ENCODE data around the gene TMEM181. TPM values are rescaled to one million over a fixed set of nuclear protein-coding genes. Genes with fewer than 3 reads are reported as not detected.
A peak's percentile ranks its signal among the peaks of the same experiment; 100 is the strongest.
"Not testable (repeated sequence)": the region's sequence is repeated elsewhere in the genome, so short reads cannot be mapped to it uniquely, and the experiment has no call there.

The TMEM181 gene
- total RNA-seq, 1 donor from 2014 or later, result 27.4 TPM

DNA sequence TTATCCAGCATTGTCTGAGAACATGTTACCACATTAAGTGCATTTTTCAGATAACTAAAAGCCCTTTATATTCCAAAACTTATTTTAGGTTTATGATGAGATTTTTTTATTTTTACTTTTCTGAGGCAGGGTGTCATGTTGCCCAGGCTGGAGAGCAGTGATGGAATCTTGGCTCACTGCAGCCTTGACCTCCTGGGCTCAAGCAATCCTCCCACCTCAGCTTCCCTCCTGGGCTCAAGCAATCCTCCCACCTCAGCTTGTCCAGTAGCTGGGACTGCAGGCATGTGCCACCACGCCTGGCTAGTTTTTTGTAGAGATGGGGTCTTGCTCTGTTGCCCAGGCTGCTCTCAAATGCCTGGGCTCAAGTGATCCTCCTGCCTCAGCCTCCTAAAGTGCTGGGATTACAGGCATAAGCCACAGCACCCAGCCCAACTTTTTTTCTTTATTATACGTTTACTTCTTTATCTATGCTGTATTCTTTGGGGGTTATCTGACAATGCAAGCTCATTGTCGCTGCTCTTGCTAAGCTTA is 78.5 kb downstream of the TMEM181 start:
- DNase-seq (ENCODE audit: low spot score), result no peak

- DNase-seq (ENCODE audit: low spot score), result no peak
Measured at GRCh38 chr6:158639056-158639455, 79.2 kb downstream of the TMEM181 start.

GRCh38 chr6:158640519-158640918 is 80.6 kb downstream of the TMEM181 start:
- DNase-seq (ENCODE audit: low spot score), result no peak

GRCh38 chr6:158642097-158642601 is 82.3 kb downstream of the TMEM181 start:
- no peak for DNase-seq (ENCODE audit: low spot score)

GRCh38 chr6:158643836-158644230 is 83.9 kb downstream of the TMEM181 start:
- no peak for DNase-seq (ENCODE audit: low spot score)

GRCh38 chr6:158644231-158645063 is 84.6 kb downstream of the TMEM181 start, which contains the start of gene DYNLT1:
Gene DYNLT1, minus strand, starts transcription at chr6:158644743. Its CDS starts 35 bp downstream, at chr6:158644708.
- peak; percentile 97 for DNase-seq (ENCODE audit: low spot score)

GRCh38 chr6:158645064-158646022 is 85.5 kb downstream of the TMEM181 start:
- no peak for DNase-seq (ENCODE audit: low spot score)

DNA sequence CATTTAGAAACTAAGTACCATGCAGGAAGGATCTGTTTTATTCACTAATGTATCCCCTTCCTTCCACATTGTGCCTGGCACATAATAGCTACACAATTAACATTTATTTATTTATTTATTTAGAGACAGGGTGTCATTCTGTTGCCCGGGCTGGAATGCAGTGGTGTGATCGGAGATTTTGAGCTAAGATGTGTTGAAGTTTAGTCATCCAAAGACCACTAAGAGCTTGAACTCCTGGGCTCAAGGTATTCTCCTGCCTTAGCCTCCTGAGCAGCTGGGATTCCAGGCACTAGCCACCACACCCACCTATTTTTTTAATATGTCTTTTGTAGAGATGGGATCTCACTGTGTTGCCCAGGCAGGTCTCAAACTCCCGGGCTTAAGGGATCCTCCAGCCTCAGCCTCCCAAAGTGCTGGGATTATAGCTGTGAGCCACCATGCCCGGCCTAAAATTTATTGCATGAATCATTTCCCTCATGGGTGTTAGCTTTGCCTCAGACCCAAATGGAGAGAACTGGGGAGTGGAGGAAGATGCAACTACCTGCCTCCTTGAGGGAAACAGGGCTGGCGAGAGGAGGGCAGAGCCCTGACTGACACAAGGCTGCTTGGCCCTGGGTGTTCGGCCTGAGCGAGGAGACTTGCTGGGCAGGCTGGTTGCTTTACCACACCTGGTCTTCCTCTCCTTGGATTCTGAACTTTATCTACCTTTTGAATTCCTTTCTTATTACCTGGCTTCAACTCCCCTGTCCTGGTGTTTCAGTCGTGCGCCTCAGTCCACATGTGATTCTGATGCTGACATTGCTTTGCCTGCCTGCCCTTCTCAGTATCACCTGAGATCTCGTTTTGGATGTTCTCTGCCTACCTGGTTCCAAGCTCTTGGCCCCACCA is 86.4 kb downstream of the TMEM181 start:
- DNase-seq (ENCODE audit: low spot score), result no peak

GRCh38 chr6:158647501-158647900 is 87.6 kb downstream of the TMEM181 start:
- DNase-seq (ENCODE audit: low spot score), result no peak

DNA sequence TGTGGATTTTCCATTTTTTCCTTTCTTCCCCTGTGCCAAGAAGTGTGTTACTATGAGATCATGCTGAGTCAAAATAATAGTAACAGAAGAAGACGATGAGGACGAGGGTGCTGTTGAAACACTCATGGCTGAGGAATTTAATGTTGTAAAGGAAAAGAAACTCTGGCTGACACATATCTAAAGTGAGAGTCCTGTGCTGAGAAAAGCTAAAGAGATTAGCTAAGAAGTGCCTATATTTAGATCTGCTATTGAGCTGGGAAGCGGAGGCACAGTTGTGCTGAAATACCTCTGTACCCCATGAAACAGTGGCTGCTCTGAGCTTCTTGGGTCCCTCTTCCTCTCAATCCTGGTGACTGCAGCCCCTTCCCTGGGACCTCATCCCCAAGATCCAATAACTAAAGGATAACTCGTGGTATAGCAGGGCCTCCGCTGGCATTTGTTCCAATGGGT is 88.8 kb downstream of the TMEM181 start:
- DNase-seq (ENCODE audit: low spot score), result no peak

DNA sequence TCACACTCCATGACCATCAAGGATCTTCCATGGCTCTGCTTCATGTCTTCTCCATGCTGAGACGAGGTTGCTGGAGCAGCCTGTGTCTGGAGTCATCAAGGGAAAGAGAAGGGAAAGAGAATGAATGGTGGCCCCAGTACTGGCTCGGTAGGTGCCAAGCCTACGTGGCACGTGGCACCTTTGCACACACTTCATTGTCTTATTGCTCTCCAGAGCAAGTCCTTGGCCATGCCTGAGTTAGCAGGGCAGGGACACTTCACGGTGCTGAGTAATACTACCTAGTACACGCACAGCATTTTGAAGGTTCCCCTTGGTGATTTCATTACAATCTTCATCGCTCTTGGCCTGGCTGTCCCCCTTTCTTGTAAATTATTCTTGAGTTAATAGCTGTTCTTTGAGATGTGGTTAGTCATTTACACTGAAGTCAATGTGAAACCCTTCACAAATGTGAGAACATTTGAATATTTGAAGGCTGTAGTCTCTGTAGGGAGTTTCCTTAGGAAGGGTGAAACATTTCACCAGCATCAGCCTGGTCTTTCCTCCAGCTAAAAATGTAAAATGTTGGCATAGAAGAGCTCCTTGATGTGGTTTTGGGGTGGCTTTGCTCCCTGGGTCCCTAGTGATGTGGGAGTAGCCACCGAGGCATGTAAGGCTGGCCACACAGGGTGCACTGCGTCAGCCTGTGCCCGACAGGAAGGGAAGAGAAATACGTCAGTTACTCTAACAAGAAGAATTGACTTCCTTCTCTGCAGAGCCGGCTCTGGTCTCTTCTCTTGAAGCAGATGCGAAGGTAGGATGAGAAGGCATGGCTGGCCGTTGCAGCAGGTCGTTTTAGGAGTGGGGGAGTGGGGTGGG is 89.6 kb downstream of the TMEM181 start, which contains the start of gene SYTL3:
Gene SYTL3 (plus strand): TSS at position 766 of the 855 bp plus-strand sequence. CDS start 13,215 bp downstream, outside the sequence.
- DNase-seq (ENCODE audit: low spot score), result no peak

DNA sequence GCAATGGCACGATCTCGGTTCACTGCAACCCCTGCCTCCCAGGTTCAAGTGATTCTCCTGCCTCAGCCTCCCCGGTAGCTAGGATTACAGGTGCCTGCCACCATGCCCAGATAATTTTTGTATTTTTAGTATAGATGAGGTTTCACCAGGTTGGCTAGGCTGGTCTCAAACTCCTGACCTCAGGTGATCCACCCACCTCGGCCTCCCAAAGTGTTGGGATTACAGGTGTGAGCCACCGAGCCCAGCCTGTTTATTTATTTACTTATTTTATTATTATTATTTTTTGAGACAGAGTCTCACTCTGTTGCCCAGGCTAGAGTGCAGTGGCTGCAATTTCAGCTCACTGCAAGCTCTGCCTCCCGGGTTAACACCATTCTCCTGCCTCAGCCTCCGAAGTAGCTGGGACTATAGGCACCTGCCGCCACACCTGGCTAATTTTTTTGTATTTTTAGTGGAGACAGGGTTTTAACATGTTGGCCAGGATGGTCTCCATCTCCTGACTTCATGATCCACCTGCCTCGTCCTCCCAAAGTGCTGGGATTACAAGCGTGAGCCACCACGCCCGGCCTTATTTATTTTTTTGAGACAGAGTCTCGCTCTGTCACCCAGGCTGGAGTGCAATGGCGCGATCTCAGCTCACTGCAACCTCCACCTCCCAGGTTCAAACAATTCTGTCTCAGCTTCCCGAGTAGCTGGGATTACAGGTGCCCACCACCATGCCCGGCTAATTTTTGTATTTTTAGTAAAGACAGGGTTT is 92.3 kb downstream of the TMEM181 start:
- not testable (repeated sequence) for DNase-seq (ENCODE audit: low spot score)

GRCh38 chr6:158653577-158654354 is 93.9 kb downstream of the TMEM181 start:
- DNase-seq (ENCODE audit: low spot score), result no peak

- peak; percentile 85 for DNase-seq (ENCODE audit: low spot score)
Measured at GRCh38 chr6:158654498-158654897, 94.6 kb downstream of the TMEM181 start.

DNA sequence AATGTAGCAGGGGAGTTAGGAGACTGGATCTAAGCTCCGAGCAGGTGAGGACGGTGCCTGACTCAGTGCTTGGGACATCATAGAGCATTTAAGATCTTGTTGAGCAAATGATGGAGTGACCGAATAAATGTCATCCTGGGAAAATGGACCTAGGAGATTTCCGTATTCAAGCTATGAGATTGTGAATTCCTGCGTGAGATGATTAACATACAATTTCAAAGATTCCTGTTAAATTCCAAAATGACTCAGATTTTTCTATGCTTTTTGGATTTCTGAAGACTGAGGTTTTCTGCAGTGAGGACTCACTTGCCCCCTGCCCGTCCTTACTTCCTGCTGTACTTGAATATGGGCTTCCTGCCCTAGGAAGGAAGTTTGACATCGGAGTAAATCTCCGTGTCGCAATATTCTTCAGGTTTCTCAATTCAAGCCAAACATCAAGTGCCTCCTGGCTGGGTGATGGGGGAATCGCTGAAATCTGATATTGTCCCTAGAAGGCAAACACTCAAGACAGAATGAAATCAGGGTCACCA is 95.1 kb downstream of the TMEM181 start:
- DNase-seq (ENCODE audit: low spot score), result no peak

- DNase-seq (ENCODE audit: low spot score), result no peak
Measured at GRCh38 chr6:158655569-158656450, 95.9 kb downstream of the TMEM181 start.

- not testable (repeated sequence) for DNase-seq (ENCODE audit: low spot score)
Measured at GRCh38 chr6:158656986-158657385, 97.1 kb downstream of the TMEM181 start.

Data from umbilical cord (tissue), 2 donors.